M059J (cell line): ENCODE data around the gene SLC12A7. TPM values are rescaled to one million over a fixed set of nuclear protein-coding genes. Genes with fewer than 3 reads are reported as not detected.

Source experiments
- DNase-seq: peaks from one replicate; pipeline ENCODE4 v3.0.0-alpha.2; 2012; ENCODE audit warnings: low read depth
- total RNA-seq: library from RNA; depleted of rRNA; stranded (reverse); fragments of >200 nt; shearing (Covaris generic); gene quantifications from 2 replicates; pipeline ENCODE4 v1.2.3, GENCODE V29; 2014

SLC12A7 gene
- total RNA-seq, 1 experiment from 2014 or later = 14.2 TPM

DNA sequence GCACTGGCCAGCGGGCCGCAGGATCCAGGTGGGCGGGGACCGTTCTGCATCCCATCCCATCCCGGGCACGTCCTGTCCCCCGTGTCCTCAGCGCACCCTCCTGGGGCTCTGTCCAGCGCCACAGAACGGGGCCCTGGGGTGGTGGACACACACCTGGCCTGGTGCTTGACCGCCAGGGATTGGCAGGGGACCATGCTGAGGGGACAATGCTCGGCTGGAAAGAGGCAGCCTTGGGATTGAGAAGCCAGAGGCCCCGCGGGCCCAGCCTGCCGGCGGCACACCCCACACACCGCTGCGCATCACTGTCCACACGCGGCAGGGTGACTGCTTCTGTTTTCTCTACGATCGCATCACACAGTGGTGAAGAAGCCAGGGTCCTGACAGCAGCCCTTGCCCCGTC lies 33.0 kb downstream of the SLC12A7 start:
- DNase-seq = no peak

DNA sequence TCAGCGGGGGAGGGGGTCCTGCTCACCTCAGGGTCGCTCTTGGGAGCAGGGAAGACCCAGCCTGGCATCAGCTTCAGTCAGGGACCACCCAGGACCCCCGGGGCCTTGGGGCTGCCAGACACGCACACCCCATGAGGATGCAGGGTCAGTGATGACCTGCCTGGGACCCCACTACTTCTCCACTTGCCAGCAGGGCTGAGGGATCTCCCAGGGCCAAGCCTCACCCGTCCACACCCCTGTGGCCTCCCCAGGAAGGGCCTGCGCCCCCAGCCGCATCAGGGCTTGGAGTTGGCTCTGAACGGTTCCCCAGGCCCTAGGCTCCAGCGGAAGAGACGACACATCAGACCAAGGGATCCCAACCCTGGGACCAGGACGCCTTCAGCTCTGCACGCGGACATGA lies 33.7 kb downstream of the SLC12A7 start:
- no peak for DNase-seq

DNA sequence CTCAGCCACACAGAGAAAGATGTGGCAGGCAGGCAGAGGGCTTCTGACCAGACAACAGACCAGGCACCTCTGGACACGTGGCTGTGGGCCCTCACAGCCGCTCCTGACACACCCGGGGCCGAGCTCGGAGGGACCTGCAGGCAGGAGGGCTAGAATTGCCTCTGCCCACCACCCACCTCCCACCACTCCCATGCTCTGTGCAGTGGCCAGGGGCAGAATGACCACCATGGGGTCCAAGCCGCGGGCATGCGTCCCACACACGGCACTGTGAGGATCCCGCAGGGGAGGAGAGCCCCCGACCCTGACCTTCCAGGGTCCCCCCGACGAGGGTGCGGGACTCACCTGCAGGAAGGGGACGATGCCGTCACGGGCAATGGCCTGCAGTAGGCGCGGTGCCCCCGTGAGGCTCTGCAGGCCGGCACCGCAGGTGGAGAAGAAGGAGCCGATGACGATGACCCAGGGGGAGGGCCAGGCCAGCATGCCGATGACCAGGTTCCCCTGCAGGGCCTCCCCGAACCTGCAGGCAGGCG lies 34.3 kb downstream of the SLC12A7 start:
- DNase-seq = no peak

DNA sequence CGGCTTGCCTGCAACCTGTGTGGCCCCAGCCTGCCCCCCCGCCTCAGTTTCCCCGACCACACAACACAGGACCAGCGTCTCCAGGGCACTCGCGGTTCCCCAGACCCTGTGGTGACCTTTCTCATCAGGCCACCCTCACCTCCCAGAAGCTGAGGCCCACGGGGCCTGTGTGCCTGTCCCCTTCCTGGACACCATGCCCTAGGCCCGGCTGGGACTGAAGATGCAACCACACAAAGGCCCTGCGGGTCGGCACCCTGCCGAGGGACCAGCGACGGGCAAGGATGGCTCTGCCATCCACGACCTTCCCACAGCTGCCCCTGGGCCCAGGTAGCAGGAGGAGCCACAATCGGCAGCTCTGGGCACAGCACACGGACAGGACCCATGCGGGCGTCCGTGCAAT lies 34.8 kb downstream of the SLC12A7 start:
- no peak for DNase-seq

DNA sequence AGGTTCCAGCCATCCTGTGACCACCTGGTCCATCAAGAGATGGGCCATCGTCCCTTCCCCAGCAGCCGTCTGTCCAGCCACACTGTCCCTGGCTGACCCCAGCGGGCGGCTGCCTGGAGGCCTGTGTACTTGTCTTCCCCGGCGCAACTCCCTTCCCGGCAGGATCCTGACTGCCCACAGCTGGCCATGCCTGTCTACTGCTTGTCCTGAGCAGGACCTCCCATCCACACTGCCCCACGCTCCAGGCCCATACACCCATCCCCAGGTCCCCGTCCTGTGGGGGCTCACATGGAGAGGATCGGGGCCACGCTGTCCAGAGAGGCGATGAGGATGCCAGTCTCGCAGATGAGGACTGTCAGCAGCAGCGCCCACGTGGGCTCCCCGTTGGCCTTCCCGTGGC lies 35.5 kb downstream of the SLC12A7 start:
- no peak for DNase-seq

DNA sequence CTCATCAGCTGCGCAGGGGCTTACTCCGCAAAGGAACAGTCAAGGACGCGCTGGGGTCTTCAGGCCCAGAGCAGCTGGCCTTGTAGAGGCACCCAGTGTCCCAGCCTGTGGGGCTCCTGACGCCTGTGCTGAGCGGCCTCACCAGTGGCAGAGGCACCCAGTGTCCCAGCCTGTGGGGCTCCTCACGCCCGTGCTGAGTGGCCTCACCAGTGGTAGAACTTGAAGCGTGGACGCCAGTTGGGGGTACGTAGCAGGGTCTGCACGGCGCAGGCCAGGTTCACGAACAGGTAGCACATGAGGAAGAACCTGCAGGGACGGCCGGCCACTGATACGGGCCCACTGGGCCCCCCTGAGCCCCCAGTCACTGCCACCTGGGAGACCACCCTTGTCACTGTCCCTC lies 35.9 kb downstream of the SLC12A7 start:
- no peak for DNase-seq

DNA sequence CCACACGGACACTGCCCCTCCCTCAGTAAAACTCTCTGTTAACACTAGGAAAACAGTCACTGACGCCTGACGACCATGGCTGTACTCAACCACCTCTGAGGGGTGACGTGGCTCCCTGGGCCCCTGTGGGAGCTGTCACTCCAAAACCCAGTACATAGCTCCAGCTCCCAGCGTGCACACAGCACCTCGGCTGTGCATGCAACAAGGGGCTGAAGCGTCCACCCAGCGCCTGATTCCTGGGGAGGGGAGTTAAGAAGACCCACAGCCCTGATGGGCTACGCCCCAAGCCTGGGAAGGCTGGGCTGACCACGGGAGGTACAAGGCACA lies 36.3 kb downstream of the SLC12A7 start:
- no peak for DNase-seq

DNA sequence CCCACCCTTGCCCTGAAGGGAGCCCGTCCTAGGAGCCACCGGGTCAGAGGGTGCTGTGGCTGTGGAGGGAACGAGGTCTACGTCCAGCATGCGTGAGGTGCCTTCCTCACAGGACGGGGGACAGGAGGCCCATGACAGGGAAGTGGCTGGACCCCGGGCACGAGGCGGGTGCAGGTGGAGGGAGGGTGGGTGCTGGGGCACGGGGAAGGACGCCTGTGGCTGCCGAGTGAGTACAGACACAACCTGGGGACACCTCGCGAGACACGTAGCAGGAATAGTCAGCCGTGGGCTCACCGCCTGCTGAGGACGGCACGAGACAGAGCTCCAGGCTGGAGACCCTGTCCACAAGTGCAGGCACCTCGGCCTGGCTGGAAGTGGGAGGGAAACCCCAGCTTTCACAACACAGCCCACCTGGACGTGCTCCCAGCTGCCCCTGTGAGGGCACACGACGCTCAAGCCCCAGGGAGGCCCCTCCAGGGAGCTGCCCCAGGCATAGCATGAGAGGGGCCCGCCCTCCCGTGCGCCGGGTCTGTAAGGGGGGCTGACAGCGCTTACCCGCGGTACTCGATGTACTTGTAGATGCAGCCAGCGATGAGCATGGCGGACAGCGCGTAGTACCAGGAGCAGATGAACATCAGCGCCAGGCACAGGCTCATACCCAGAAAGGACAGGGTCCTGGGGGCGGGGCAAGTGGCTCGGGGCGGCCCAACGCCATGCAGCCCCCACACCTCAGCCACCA lies 36.9 kb downstream of the SLC12A7 start:
- no peak for DNase-seq

DNA sequence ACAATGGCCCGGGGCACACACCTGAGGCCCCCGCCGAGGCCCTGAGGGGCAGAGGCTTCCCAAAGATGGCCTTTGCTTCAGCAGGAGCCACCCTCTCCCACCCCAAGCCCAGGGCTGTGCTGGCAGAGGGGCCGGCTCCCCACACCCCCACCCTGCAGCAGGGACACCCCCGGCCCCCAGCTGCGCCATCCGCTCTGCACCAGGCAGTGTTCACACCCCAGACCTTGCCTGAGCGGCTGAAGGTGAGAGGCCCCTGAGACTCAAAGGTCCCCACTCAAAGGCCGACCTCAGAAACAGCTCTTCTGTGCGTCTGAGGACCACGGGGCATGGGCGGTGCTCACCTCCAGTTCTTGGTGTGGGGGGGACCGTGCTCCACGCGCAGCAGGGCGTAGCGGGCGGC lies 37.6 kb downstream of the SLC12A7 start:
- DNase-seq = no peak

DNA sequence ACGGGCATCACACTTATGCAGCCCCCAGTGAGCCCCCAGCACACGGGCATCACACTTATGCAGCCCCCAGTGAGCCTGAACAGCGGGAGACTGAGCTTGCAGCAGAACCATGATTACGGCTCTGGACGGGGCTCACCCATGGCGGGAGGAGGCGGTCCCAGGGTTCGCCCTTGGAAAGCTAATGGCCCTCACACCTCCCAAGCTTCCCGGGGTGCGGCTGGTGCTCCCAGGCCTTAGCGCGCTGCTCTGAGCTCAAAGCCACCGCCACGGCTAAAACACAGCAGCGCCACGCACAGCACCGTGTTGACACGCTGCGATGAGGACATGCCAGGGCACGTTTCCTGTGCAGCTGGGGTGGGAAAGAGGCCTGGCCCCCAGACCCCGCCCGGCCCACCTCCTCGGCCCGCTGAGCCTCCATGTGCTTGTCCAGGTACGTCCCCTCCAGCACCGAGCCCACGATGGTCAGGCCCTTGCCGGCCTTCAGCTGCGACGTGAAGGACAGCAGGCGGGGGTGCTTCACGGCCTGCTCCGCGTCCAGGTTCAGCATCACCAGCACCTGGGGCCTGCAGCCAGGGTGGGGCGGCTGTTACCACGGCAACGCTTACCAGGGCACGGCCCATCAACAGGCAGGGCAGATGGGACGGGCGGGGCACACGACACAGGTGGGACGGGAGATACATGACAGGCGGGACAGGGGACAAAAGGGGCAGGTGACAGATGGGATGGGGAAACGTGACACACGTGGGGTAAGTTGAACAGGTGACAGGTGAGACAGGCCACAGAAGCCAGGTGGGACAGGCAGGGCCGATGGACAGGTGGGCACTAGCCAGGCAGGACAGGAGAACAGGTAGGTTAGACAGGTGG lies 38.4 kb downstream of the SLC12A7 start:
- DNase-seq = no peak

DNA sequence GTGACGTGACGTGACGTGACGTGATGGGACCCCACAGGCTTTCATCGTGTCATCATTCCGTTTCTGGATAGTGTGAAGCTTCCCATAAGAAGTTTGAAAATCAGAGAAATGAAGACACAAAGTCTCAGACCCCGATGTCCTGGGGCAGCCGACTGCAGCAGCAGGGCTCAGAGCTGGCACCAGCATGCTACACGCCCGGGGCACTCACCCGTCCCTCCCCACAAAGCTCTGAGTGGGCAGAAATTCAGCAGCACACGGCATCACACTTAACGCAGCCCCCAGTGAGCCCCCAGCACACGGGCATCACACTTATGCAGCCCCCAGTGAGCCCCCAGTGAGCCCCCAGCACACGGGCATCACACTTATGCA lies 42.2 kb downstream of the SLC12A7 start:
- DNase-seq = no peak

DNA sequence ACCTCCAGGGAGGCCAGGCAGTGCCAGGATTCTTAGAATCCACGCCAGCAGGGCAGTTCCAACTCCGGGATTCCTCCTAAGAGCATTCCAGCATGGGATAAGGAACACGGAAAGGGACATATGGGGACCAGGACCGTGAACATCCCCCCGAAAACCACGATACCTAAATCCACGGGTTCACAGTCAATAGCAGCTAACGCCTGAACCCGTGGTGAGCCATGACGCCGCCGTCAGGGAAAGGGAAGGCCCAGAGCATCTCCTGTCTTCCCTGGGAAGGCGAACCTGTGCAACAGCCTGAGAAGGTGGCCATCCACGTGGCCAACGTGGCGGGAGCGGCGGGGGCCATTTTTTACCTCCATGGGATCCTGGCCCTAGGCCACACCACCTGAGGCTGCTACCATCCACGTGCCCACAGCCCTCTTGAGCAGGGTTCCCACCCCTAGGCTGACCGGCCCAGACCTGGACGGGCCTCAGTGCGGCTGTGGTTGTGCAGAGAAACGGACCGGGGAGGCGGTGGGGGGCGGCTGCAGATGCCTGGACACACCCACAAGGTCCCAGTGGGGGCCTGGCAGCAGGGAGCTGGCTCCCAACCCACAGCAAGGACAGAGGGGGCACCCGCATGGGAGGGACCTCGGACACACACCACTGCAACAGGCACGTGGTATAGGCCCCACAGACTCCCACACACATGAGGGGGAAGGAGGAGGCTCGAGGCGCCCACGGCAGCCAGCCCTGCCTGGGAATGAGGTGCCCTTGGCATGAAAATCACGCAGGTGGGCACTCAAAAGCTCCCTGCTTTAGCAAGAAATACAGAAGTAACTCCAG lies 42.8 kb downstream of the SLC12A7 start:
- no peak for DNase-seq

DNA sequence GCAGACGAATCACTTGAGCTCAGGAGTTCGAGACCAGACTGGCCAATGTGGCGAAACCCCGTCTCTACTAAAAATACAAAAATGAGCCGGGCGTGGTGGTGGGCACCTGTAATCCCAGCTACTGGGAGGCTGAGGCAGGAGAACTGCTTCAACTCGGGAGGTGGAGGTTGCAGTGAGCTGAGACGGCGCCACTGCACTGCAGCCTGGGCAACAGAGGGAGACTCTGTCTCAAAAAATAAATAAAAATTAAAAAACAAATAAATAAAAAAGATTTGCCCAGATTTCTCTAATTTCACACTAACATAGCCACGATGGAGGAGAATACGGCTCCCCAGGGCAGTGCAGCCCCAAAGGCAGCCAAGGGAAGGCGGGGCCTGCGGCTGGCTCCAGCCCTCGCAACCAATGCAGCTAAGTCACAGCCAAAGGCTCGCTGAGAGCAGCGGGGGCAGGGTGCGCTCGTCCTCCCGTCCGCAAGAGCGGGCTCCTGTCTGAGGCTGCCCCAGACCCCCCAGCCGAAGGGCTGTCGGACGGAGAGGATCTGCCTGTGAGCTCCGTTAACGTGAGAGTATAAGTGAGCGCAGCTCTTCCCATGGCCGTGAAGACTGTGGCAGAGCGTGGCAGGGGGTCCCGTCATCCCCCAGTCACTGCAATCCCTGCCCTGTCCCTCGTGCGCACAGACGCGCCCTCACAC lies 43.5 kb downstream of the SLC12A7 start:
- DNase-seq = no peak

DNA sequence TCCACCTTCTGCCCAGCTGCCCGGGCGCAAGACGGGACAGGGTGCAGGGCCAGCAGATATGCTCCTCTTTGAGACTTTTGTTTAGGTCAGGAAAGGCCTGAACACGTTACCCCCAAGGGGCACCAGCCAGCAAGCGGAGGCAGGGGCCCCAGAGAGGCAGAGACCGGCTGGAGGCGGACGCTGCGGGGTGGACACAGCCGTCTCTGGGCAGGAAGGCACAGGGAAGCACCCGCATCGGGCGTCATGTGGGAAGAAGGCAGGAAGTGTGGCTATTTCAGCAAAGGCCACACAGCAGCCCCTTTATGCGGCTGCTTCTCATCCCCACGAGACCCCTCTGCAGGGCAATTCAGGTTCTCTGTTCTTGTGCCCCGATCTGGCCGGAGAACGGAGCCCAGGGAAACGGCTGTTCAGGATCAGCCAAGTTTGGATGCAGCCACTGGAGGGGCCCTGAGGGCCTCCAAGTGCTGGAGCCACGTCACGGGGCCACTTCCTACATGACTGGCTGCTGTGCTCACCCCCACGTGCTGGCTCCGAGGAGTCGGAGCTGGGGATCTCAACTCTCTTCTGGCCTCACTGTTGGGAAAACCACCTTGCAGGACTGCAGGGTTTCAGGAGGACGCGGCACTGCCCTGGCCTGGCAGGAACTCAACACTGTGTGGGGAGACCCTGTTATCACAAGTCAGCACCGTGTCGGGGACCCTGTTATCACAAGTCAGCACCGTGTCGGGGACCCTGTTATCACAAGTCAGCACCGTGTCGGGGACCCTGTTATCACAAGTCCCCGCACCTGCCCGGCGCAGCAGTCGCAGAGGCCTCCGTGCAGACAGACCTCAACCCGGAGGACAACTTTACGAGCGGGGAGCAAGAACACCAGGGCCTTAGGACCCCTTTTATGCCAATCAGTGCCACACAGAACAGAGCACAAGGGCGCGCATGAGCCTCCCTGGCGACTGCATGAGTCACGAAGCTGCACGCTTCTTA lies 44.4 kb downstream of the SLC12A7 start:
- no peak for DNase-seq

DNA sequence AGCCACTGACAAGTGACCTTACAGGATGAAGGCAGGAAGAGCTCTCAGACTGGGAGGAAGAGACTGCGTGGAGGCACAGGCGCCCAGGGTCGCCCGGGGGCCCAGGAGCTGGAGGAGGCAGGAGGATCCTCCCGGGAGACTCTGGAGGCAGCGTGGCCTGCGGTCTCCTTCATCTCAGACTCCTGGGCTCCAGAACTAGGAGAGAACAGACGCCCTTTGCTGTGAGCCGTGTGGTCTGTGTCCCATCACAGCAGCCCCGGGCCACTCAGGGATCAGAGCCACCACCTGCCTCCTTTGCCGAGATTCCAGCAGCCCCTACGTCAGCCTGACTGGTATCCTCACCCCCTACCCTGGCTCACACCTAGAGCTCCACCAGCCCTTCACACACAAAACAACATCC lies 45.2 kb downstream of the SLC12A7 start:
- no peak for DNase-seq

DNA sequence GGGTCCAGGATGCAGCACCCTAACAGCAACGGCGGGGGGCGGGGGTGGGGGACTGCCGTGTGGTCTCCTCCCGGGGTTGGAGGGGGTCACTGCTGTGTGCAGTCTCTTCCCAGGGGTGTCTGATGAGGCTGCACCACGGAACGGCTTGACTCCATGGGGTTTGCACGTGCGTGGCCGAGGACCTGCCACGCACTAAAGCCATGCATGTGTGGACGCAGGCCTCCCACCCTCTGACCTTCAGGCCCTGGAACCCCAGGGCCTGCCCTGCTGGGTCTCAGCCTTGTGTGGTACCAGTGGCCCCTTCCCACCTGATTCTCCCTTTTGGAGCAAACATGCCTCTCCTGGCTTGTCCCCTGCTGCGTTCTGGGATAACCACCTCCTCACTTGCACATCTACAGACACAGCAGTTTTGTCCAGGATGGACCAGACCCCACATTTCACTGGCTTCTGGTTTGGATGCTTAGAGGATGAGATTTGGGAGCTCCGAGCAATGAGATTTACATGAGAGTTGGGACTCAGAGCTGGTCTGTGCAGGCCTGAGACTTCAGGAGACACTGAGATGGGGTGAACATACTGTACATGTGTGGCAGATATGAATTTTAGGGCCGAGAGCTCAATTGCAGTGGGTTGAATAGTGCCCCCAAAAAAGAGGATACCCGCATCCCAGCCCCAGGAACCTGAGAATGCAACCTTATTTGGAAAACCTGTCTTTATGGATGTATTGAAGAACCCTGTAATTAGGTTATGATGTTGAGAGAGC lies 45.8 kb downstream of the SLC12A7 start:
- DNase-seq = no peak

DNA sequence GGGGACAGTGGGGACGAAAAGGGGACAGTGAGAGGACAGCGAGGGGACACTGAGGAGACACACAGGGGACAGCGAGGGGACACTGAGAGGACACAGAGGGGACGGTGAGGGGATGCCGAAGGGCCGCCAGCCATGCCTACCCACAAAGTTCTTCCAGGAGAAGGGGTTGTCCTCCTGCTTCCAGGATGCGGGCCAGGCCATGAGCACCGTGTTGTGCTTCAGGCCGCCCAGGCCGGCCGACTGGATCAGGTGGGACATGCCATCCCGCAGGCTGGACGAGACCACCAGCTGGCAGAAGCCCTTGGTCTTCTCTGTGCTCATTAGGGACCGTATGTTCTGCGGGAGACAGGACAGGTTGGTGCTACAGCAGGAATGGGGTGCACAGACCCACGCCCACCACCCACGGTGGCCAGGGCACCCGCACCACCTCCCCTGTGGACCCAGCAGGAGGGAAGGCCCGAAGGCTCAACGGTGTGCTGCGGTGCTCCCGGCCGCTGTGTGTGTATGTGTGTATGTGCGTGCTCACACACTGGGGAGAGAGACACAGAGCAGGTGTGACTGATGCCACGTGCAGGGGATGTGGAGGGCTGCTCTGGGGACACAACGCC lies 46.6 kb downstream of the SLC12A7 start:
- no peak for DNase-seq

DNA sequence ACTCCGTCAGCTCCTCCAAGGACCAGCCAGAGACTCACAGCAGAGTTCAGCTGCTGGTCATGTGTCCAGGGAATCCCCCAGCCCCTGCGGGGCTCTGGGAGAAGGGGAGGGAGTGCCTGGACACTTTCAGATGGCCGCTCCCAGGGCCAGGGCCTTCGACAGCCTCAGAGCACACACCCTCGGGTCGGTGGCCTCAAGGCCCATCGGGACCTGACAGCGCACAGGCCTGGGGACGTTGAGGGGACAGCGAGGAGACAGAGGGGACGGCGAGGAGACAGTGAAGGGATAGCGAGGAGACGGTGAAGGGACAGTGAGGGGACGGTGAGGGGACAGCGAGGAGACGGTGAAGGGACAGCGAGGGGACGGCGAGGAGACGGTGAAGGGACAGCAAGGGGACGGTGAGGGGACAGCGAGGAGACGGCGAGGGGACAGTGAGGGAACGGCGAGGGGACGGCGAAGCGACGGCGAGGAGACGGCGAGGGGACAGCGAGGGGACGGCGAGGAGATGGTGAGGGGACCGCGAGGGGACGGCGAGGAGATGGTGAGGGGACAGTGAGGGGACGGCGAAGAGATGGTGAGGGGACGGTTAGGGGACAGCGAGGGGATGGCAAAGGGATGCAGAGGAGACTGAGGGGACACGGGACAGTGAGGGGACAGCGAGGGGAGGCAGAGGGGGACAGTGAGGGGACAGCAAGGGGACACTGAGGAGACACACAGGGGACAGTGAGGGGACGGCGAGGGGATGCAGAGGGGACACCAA lies 47.3 kb downstream of the SLC12A7 start:
- DNase-seq = no peak
